ENCODE measurements around the gene MAB21L3. TPM values are rescaled to one million over a fixed set of nuclear protein-coding genes. Genes with fewer than 3 reads are reported as not detected.

Gene MAB21L3
- total and polyA plus RNA-seq, 4 donors: 0.13 to 0.42 (median 0.26) TPM

- H3K27ac ChIP-seq (ENCODE audit: low read depth in 1 of 2, low read length in 2 of 2): no peak overlapping the region
- no peak overlapping the region for H3K9ac ChIP-seq (ENCODE audit: low read depth in 1 of 2, low read length in 2 of 2)
- no peaks in the 10 kb centered on the region for H3K27me3 ChIP-seq (ENCODE audit: control insufficient read depth in 4 of 4, insufficient read depth in 4 of 4, low read length in 3 of 4)
- peaks cover 0 to 10% (median 3%) of the 10 kb centered on the region in 4 donors for H3K9me3 ChIP-seq (ENCODE audit: control insufficient read depth in 4 of 4, low read length in 3 of 4)
- H3K36me3 ChIP-seq (ENCODE audit: control insufficient read depth in 4 of 4, insufficient read depth in 3 of 4, low read depth in 1 of 4, low read length in 3 of 4): no peaks in the 10 kb centered on the region
- H3K4me3 ChIP-seq (ENCODE audit: low read depth in 1 of 3, low read length in 3 of 3): no peak overlapping the region
- no peaks in the 10 kb centered on the region for H3K4me1 ChIP-seq (ENCODE audit: control insufficient read depth in 4 of 4, insufficient read depth in 4 of 4, low read length in 3 of 4)
- DNase-seq (ENCODE audit: low spot score): no peak
- TF ChIP-seq EGR1 (IDR thresholded peaks at IDR 0.05; ENCODE audit: low read depth in 2 of 2) (no peak), GABPA (IDR thresholded peaks at IDR 0.05 in 1 of 2, conservative IDR thresholded peaks at IDR 0.05 in 1 of 2) (no peak), YY1 (IDR thresholded peaks at IDR 0.05) (no peak), RXRA (IDR thresholded peaks at IDR 0.05) (no peak), JUND (IDR thresholded peaks at IDR 0.05) (no peak), ZBTB33 (IDR thresholded peaks at IDR 0.05) (no peak), MAX (IDR thresholded peaks at IDR 0.05) (no peak), FOXA1 (IDR thresholded peaks at IDR 0.05) (no peak), FOXA2 (IDR thresholded peaks at IDR 0.05) (no peak), HNF4G (IDR thresholded peaks at IDR 0.05) (no peak), TAF1 (conservative IDR thresholded peaks at IDR 0.05) (no peak), HNF4A (conservative IDR thresholded peaks at IDR 0.05) (no peak), NR2F2 (IDR thresholded peaks at IDR 0.05) (no peak), SP1 (IDR thresholded peaks at IDR 0.05) (no peak)
- TF ChIP-seq, protein P1, sequence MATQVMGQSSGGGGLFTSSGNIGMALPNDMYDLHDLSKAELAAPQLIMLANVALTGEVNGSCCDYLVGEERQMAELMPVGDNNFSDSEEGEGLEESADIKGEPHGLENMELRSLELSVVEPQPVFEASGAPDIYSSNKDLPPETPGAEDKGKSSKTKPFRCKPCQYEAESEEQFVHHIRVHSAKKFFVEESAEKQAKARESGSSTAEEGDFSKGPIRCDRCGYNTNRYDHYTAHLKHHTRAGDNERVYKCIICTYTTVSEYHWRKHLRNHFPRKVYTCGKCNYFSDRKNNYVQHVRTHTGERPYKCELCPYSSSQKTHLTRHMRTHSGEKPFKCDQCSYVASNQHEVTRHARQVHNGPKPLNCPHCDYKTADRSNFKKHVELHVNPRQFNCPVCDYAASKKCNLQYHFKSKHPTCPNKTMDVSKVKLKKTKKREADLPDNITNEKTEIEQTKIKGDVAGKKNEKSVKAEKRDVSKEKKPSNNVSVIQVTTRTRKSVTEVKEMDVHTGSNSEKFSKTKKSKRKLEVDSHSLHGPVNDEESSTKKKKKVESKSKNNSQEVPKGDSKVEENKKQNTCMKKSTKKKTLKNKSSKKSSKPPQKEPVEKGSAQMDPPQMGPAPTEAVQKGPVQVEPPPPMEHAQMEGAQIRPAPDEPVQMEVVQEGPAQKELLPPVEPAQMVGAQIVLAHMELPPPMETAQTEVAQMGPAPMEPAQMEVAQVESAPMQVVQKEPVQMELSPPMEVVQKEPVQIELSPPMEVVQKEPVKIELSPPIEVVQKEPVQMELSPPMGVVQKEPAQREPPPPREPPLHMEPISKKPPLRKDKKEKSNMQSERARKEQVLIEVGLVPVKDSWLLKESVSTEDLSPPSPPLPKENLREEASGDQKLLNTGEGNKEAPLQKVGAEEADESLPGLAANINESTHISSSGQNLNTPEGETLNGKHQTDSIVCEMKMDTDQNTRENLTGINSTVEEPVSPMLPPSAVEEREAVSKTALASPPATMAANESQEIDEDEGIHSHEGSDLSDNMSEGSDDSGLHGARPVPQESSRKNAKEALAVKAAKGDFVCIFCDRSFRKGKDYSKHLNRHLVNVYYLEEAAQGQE (IDR thresholded peaks at IDR 0.05): no peak
- TF ChIP-seq, protein P2, sequence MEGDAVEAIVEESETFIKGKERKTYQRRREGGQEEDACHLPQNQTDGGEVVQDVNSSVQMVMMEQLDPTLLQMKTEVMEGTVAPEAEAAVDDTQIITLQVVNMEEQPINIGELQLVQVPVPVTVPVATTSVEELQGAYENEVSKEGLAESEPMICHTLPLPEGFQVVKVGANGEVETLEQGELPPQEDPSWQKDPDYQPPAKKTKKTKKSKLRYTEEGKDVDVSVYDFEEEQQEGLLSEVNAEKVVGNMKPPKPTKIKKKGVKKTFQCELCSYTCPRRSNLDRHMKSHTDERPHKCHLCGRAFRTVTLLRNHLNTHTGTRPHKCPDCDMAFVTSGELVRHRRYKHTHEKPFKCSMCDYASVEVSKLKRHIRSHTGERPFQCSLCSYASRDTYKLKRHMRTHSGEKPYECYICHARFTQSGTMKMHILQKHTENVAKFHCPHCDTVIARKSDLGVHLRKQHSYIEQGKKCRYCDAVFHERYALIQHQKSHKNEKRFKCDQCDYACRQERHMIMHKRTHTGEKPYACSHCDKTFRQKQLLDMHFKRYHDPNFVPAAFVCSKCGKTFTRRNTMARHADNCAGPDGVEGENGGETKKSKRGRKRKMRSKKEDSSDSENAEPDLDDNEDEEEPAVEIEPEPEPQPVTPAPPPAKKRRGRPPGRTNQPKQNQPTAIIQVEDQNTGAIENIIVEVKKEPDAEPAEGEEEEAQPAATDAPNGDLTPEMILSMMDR (IDR thresholded peaks at IDR 0.05; ENCODE audit: low read depth, low read length, missing input control): no peak
- TF ChIP-seq, protein P3, sequence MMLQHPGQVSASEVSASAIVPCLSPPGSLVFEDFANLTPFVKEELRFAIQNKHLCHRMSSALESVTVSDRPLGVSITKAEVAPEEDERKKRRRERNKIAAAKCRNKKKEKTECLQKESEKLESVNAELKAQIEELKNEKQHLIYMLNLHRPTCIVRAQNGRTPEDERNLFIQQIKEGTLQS (IDR thresholded peaks at IDR 0.05): no peak
Observed at GRCh38 chr1:116087628-116088027, 23.6 kb upstream of the MAB21L3 start.

GRCh38 chr1:116089870-116090269 lies 21.3 kb upstream of the MAB21L3 start:
- TF ChIP-seq HNF4A (conservative IDR thresholded peaks at IDR 0.05) (no peak), JUND (IDR thresholded peaks at IDR 0.05) (no peak), SP1 (IDR thresholded peaks at IDR 0.05) (no peak), HNF4G (IDR thresholded peaks at IDR 0.05) (no peak), ZBTB33 (IDR thresholded peaks at IDR 0.05) (no peak), NR2F2 (IDR thresholded peaks at IDR 0.05) (no peak), FOXA1 (IDR thresholded peaks at IDR 0.05) (no peak), GABPA (IDR thresholded peaks at IDR 0.05 in 1 of 2, conservative IDR thresholded peaks at IDR 0.05 in 1 of 2) (no peak), YY1 (IDR thresholded peaks at IDR 0.05) (no peak), MAX (IDR thresholded peaks at IDR 0.05) (no peak), RAD21 (IDR thresholded peaks at IDR 0.05) (no peak), RXRA (IDR thresholded peaks at IDR 0.05) (no peak), TAF1 (conservative IDR thresholded peaks at IDR 0.05) (no peak)
- TF ChIP-seq, protein P3 (IDR thresholded peaks at IDR 0.05): no peak
- TF ChIP-seq, protein P2 (IDR thresholded peaks at IDR 0.05; ENCODE audit: low read depth, low read length, missing input control): no peak

More at GRCh38 chr1:116089870-116090269, 21.3 kb upstream of the MAB21L3 start:
- H3K36me3 ChIP-seq (ENCODE audit: control insufficient read depth in 4 of 4, insufficient read depth in 3 of 4, low read depth in 1 of 4, low read length in 3 of 4): no peaks in the 10 kb centered on the region
- WGBS: 91% methylated on average over 1 of the region's 1 CpG
- no peak overlapping the region for H3K9ac ChIP-seq (ENCODE audit: low read depth in 1 of 2, low read length in 2 of 2)
- H3K4me1 ChIP-seq (ENCODE audit: control insufficient read depth in 4 of 4, insufficient read depth in 4 of 4, low read length in 3 of 4): no peaks in the 10 kb centered on the region
- peaks cover 2 to 10% (median 3%) of the 10 kb centered on the region in 4 donors for H3K9me3 ChIP-seq (ENCODE audit: control insufficient read depth in 4 of 4, low read length in 3 of 4)
- no peak for DNase-seq (ENCODE audit: low spot score)
- no peak overlapping the region for H3K27ac ChIP-seq (ENCODE audit: low read depth in 1 of 2, low read length in 2 of 2)
- no peak overlapping the region for H3K4me3 ChIP-seq (ENCODE audit: low read depth in 1 of 3, low read length in 3 of 3)
- no peaks in the 10 kb centered on the region for H3K27me3 ChIP-seq (ENCODE audit: control insufficient read depth in 4 of 4, insufficient read depth in 4 of 4, low read length in 3 of 4)
